GM12873 (cell line): ENCODE results near the gene SMIM13.

Experiments used
- CTCF ChIP-seq: IDR thresholded peaks from 2 replicates; pipeline ENCODE4 v1.5.1; 2012; ENCODE audit warnings: low read depth, mild to moderate bottlenecking, moderate library complexity, low read length, control low read depth; ENCODE audit not compliant: insufficient read depth; ENCODE audit errors: missing control alignments

Gene SMIM13

GRCh38 chr6:11163932-11164331, 70.3 kb downstream of the SMIM13 start:
- no peak for TF ChIP-seq CTCF

- TF ChIP-seq CTCF = no peak
Measured at GRCh38 chr6:11164717-11165646, 71.3 kb downstream of the SMIM13 start.

- TF ChIP-seq CTCF = no peak
Measured at GRCh38 chr6:11166948-11167347, 73.3 kb downstream of the SMIM13 start.

GRCh38 chr6:11168091-11168635, 74.5 kb downstream of the SMIM13 start:
- no peak for TF ChIP-seq CTCF

GRCh38 chr6:11171952-11172351, 78.3 kb downstream of the SMIM13 start:
- no peak for TF ChIP-seq CTCF

- peak; percentile 86 for TF ChIP-seq CTCF
Measured at GRCh38 chr6:11172501-11173327, 79.1 kb downstream of the SMIM13 start.

- no peak for TF ChIP-seq CTCF
Measured at GRCh38 chr6:11174242-11174611, 80.6 kb downstream of the SMIM13 start.
